ENCODE measurements around the gene VAPA.

Gene VAPA

GRCh38 chr18:10003281-10003680 is 89.5 kb downstream of the VAPA start:
- H4K20me1 ChIP-seq (ENCODE audit: insufficient read depth, low read length): no peaks in the 10 kb centered on the region
- TF ChIP-seq CTCF (IDR thresholded peaks at IDR 0.05; ENCODE audit: low read length) (no peak), EZH2 (IDR thresholded peaks at IDR 0.05; ENCODE audit: borderline replicate concordance, low read length) (no peak)
- peaks cover under 1% of the 10 kb centered on the region; the same call in 1 of the 2 replicates for H3K9me3 ChIP-seq (ENCODE audit: low read length)
- H3K27ac ChIP-seq (ENCODE audit: low read depth, low read length, poor library complexity, severe bottlenecking): no peak overlapping the region
- no peak overlapping the region for H3K9ac ChIP-seq (ENCODE audit: low read length)
- H3K36me3 ChIP-seq (ENCODE audit: insufficient read depth, low read length): no peaks in the 10 kb centered on the region
- no peak overlapping the region for H2AFZ ChIP-seq (ENCODE audit: low read length)
- no peaks in the 10 kb centered on the region for H3K9me2 ChIP-seq (ENCODE audit: low read depth, low read length)
- H3K4me3 ChIP-seq (ENCODE audit: low read depth, low read length, poor library complexity, severe bottlenecking): no peak overlapping the region
- H3K4me2 ChIP-seq (ENCODE audit: low read length): no peak overlapping the region
- H3K27me3 ChIP-seq (ENCODE audit: insufficient read depth, low read length): no peaks in the 10 kb centered on the region
- no peaks in the 10 kb centered on the region for H3F3A ChIP-seq (ENCODE audit: insufficient read depth, low read length)
- no peaks in the 10 kb centered on the region for H3K79me2 ChIP-seq (ENCODE audit: insufficient read depth, low read length)
- no peaks in the 10 kb centered on the region for H3K4me1 ChIP-seq (ENCODE audit: insufficient read depth, low read length, severe bottlenecking)

GRCh38 chr18:10003866-10004265 is 90.0 kb downstream of the VAPA start:
- Histone ChIP-seq H3K36me3 (ENCODE audit: insufficient read depth, low read length) (no peaks in the 10 kb centered on the region), H3K79me2 (ENCODE audit: insufficient read depth, low read length) (no peaks in the 10 kb centered on the region), H3K9me2 (ENCODE audit: low read depth, low read length) (no peaks in the 10 kb centered on the region), H2AFZ (ENCODE audit: low read length) (no peak overlapping the region), H3K9ac (ENCODE audit: low read length) (no peak overlapping the region), H3F3A (ENCODE audit: insufficient read depth, low read length) (no peaks in the 10 kb centered on the region), H4K20me1 (ENCODE audit: insufficient read depth, low read length) (no peaks in the 10 kb centered on the region), H3K4me2 (ENCODE audit: low read length) (no peak overlapping the region), H3K27ac (ENCODE audit: low read depth, low read length, poor library complexity, severe bottlenecking) (no peak overlapping the region), H3K4me3 (ENCODE audit: low read depth, low read length, poor library complexity, severe bottlenecking) (no peak overlapping the region), H3K9me3 (ENCODE audit: low read length) (no peaks in the 10 kb centered on the region), H3K4me1 (ENCODE audit: insufficient read depth, low read length, severe bottlenecking) (no peaks in the 10 kb centered on the region), H3K27me3 (ENCODE audit: insufficient read depth, low read length) (no peaks in the 10 kb centered on the region)
- TF ChIP-seq EZH2 (IDR thresholded peaks at IDR 0.05; ENCODE audit: borderline replicate concordance, low read length) (no peak), CTCF (IDR thresholded peaks at IDR 0.05; ENCODE audit: low read length) (no peak)

- H3K27me3 ChIP-seq (ENCODE audit: insufficient read depth, low read length): no peaks in the 10 kb centered on the region; the same call in 1 of the 2 replicates
- H3K4me1 ChIP-seq (ENCODE audit: insufficient read depth, low read length, severe bottlenecking): no peaks in the 10 kb centered on the region
- H3K4me2 ChIP-seq (ENCODE audit: low read length): no peak overlapping the region
- no peak overlapping the region for H3K4me3 ChIP-seq (ENCODE audit: low read depth, low read length, poor library complexity, severe bottlenecking)
- no peaks in the 10 kb centered on the region for H3K9me2 ChIP-seq (ENCODE audit: low read depth, low read length)
- no peaks in the 10 kb centered on the region for H3F3A ChIP-seq (ENCODE audit: insufficient read depth, low read length)
- TF ChIP-seq EZH2 (IDR thresholded peaks at IDR 0.05; ENCODE audit: borderline replicate concordance, low read length) (no peak), CTCF (IDR thresholded peaks at IDR 0.05; ENCODE audit: low read length) (peak; percentile 17; the same call in 1 of the 2 replicates)
- no peaks in the 10 kb centered on the region for H3K9me3 ChIP-seq (ENCODE audit: low read length)
- no peak overlapping the region for H3K9ac ChIP-seq (ENCODE audit: low read length)
- H3K36me3 ChIP-seq (ENCODE audit: insufficient read depth, low read length): no peaks in the 10 kb centered on the region
- H3K79me2 ChIP-seq (ENCODE audit: insufficient read depth, low read length): no peaks in the 10 kb centered on the region
- H3K27ac ChIP-seq (ENCODE audit: low read depth, low read length, poor library complexity, severe bottlenecking): no peak overlapping the region
- no peak overlapping the region for H2AFZ ChIP-seq (ENCODE audit: low read length)
- no peaks in the 10 kb centered on the region for H4K20me1 ChIP-seq (ENCODE audit: insufficient read depth, low read length)
Observed at GRCh38 chr18:10006311-10006893, 92.6 kb downstream of the VAPA start.

Measured in OCI-LY1 (cell line).